Cardiac muscle cell (in vitro differentiated cells and primary cell): ENCODE results near the gene PIBF1. TPM values are rescaled to one million over a fixed set of nuclear protein-coding genes. Genes with fewer than 3 reads are reported as not detected.
"Not testable (repeated sequence)": the region's sequence is repeated elsewhere in the genome, so short reads cannot be mapped to it uniquely, and the experiment has no call there.

ENCODE experiments used
- DNase-seq, 2 donors: peaks; one replicate each; pipeline versions ENCODE4 v3.0.0 to v3.0.0-alpha.2; 2010 to 2017; ENCODE audit warnings: low read depth in 1 of 2, low spot score in 1 of 2
- H3K27ac ChIP-seq: fragments of 200-600 bp; sonication (generic); 2 replicates; pipeline ENCODE4 v1.5.1; 2016
- H3K27me3 ChIP-seq: fragments of 200-600 bp; sonication (generic); 2 replicates; pipeline ENCODE4 v1.6.0; 2016; ENCODE audit warnings: control low read depth
- H3K36me3 ChIP-seq: fragments of 200-600 bp; sonication (generic); 2 replicates; pipeline ENCODE4 v1.5.1; 2016; ENCODE audit warnings: control low read depth
- H3K4me1 ChIP-seq: fragments of 200-600 bp; sonication (generic); 2 replicates; pipeline ENCODE4 v1.8.1; 2017; ENCODE audit warnings: low read depth, mild to moderate bottlenecking, mixed run types
- H3K4me3 ChIP-seq: fragments of 200-600 bp; sonication (generic); 2 replicates; pipeline ENCODE4 v1.5.1; 2016; ENCODE audit warnings: mild to moderate bottlenecking
- H3K9me3 ChIP-seq: fragments of 200-600 bp; sonication (generic); 2 replicates; pipeline ENCODE4 v1.5.1; 2017; ENCODE audit warnings: low read depth, mild to moderate bottlenecking, control low read depth
- polyA plus RNA-seq: library from polyadenylated mRNA; unstranded; fragments of >200 nt; fragmentation: Nextera tagmentation; extraction: Ambion mirVana; gene quantifications from 2 replicates; pipeline ENCODE4 v1.2.1, GENCODE V29; 2016
- total RNA-seq: library from RNA; depleted of rRNA; stranded (reverse); fragments of >200 nt; gene quantifications from 2 replicates; pipeline ENCODE4 v1.2.3, GENCODE V29; 2016
- TF ChIP-seq, protein P1 (sequence below): IDR thresholded peaks from 2 replicates; pipeline ENCODE4 v1.5.1; 2012; ENCODE audit warnings: low read depth, mild to moderate bottlenecking, low read length

Gene PIBF1
- total and polyA plus RNA-seq, 2 experiments from 2014 or later, result 16.4 to 19.2 TPM

DNA sequence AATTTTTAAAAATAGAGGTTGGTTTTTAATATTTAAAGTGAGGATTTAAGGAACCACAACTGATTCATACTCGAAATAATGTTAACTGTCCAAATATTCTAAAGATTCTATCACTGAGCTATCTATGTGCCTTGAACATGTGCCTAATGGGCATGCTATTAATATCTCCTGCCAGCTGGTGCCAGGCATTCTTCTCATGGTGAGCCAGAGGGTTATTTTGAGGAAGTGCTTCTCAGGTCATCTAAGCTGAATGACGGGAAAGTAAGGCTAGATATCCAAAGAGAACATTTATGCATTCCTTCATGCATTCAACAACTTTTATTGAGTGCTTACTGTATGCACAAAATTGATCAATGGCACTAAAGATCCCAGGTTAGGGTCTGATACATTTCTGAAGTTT lies 138.2 kb downstream of the PIBF1 start:
- Histone ChIP-seq H3K27ac (no peak overlapping the region), H3K4me1 (no peaks in the 10 kb centered on the region)

DNA sequence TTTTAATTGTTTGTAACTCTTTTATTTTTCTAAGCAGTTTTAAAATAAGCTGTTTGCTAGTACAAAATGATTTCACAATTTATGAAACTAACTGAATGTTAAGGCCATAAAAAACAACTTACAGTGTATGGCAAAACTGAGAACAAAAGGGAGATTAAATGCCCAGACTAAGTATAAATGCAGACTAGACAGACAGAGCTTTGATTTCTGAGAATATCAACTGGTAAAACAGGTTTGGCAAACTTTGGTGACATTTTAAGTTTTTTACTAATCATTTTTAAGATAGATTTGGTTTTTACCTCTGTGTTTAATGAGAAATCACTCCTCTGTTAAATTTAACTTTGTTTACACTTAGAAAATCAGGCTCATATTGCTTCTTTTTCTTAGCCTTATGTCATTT lies 149.4 kb downstream of the PIBF1 start:
- Histone ChIP-seq H3K36me3 (peaks cover 4% of the 10 kb centered on the region), H3K9me3 (no peaks in the 10 kb centered on the region), H3K4me1 (no peaks in the 10 kb centered on the region), H3K27ac (no peak overlapping the region), H3K4me3 (no peak overlapping the region), H3K27me3 (no peaks in the 10 kb centered on the region)
- no peak for DNase-seq
- TF ChIP-seq, protein P1, sequence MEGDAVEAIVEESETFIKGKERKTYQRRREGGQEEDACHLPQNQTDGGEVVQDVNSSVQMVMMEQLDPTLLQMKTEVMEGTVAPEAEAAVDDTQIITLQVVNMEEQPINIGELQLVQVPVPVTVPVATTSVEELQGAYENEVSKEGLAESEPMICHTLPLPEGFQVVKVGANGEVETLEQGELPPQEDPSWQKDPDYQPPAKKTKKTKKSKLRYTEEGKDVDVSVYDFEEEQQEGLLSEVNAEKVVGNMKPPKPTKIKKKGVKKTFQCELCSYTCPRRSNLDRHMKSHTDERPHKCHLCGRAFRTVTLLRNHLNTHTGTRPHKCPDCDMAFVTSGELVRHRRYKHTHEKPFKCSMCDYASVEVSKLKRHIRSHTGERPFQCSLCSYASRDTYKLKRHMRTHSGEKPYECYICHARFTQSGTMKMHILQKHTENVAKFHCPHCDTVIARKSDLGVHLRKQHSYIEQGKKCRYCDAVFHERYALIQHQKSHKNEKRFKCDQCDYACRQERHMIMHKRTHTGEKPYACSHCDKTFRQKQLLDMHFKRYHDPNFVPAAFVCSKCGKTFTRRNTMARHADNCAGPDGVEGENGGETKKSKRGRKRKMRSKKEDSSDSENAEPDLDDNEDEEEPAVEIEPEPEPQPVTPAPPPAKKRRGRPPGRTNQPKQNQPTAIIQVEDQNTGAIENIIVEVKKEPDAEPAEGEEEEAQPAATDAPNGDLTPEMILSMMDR, result no peak

More for the DNA sequence above, 138.2 kb downstream of the PIBF1 start:
- Histone ChIP-seq H3K4me3 (no peak overlapping the region), H3K9me3 (no peaks in the 10 kb centered on the region), H3K27me3 (no peaks in the 10 kb centered on the region), H3K36me3 (no peaks in the 10 kb centered on the region)
- DNase-seq, result no peak
- TF ChIP-seq, protein P1, result no peak

DNA sequence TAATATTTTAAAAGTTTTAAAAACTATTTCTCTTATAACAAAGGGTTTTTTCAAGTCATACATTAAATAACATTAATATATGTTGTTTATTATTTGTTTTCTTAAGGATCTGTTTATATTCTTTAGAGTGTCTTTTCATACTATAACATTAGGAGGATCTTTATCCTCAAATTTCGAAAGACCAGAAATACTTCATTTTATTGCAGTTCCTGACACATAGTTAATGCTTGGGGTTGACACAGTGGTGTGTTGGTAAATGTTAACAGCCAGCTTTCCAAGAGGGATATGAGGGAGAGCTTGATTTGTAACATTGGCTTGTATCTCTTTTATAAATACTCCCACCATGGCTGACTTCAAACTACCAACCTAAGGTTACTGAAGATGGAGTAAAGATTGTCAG lies 150.3 kb downstream of the PIBF1 start:
- TF ChIP-seq, protein P1, result no peak
- H3K4me1 ChIP-seq, result no peaks in the 10 kb centered on the region
- no peaks in the 10 kb centered on the region for H3K27me3 ChIP-seq
- H3K27ac ChIP-seq, result no peak overlapping the region
- H3K9me3 ChIP-seq, result no peaks in the 10 kb centered on the region
- DNase-seq, result no peak
- peaks cover 4% of the 10 kb centered on the region for H3K36me3 ChIP-seq
- no peak overlapping the region for H3K4me3 ChIP-seq

DNA sequence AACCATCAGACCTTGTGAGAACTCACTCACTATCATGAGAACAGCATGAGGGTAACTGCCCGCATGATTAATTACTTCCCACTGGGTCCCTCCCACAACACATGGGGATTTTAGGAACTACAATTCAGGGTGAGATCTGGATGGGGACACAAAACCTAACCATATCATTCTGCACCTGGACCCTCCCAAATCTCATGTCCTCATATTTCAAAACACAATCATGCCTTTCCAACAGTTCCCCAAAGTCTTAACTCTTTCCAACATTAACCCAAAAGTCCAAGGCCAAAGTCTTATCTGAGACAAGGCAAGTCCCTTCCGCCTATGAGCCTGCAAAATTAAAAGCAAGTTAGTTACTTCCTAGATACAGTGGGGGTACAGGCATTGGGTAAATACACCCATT lies 164.3 kb downstream of the PIBF1 start:
- H3K4me1 ChIP-seq, H3K4me3 ChIP-seq, H3K27ac ChIP-seq, DNase-seq, H3K27me3 ChIP-seq, H3K36me3 ChIP-seq, H3K9me3 ChIP-seq: not testable (repeated sequence)

DNA sequence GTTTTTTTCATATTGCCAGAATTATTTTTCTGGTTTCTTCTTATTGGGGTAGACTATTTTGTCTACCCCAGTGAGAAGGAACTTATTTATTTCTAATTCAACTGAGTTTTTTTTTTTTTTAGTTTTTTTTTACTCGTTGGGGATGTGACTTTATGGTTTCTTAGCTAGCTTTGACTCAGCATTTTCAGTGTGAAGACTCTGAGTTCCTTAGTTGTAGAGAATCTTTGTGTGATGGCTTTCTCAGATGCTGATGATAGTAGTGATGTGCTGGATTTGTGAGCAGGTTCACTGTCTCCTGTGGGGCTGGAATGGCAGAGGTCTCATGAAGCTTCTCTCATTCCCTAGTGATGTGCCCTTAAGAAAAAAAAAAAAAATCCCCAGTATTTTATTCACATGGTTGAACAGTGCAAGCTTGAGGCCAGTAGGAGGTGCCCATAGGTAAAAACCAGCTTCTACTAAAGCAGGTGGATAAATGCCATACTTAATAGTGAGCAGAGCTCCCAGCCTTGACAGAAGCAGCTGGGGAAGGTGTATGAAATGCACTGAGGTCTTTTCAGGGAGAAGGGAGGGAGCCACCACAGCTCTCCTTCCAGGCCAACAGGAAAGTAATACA lies 170.7 kb downstream of the PIBF1 start:
- H3K27me3 ChIP-seq, result no peaks in the 10 kb centered on the region
- TF ChIP-seq, protein P1, result no peak
- DNase-seq, result no peak
- H3K4me1 ChIP-seq, result no peaks in the 10 kb centered on the region
- no peaks in the 10 kb centered on the region for H3K9me3 ChIP-seq
- no peak overlapping the region for H3K4me3 ChIP-seq
- H3K36me3 ChIP-seq, result no peaks in the 10 kb centered on the region
- no peak overlapping the region for H3K27ac ChIP-seq

DNA sequence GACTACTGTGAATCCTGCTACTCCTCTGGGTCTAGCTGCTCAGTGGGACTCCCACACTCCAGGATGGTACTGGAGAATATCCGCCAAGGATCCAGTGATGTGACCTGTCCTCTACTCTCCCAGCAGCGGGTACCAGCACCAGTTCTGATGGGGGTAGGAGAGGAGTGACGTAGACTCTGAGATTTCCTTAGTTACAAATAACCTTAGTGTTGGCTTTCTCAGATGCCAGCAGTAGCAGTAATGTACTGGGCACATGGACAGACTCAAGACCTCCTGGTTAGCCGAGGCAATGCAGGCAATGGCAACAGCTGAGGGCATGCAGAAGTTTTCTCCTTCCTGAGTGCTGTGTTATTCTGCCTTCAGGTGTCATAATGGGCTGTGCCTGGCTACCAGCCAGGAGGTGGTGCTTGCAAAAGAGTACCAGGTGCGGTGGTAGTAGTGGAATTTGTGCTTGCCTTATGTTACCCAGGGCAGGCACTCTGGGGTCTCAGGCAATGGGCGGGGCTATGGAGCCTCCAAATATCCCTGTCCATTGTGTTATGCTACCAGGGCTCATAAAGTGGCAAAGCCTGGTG lies 171.5 kb downstream of the PIBF1 start:
- TF ChIP-seq, protein P1, result no peak

More for the DNA sequence above, 171.5 kb downstream of the PIBF1 start:
- Histone ChIP-seq H3K4me3 (no peak overlapping the region), H3K27ac (no peak overlapping the region), H3K27me3 (no peaks in the 10 kb centered on the region), H3K36me3 (no peaks in the 10 kb centered on the region), H3K4me1 (no peaks in the 10 kb centered on the region), H3K9me3 (no peaks in the 10 kb centered on the region)
- DNase-seq, result no peak
